GM20431 (cell line): ENCODE data around the gene CELSR3.

Experiments
- in situ Hi-C: fragments of 300-500 bp; cut with MseI, MboI; formaldehyde crosslinking; loops from one replicate; pipeline ENCODE4 v1.15.0; 2020; ENCODE audit warnings: low sequenced_read_pairs; ENCODE audit not compliant: unreplicated experiment

The CELSR3 gene

DNA sequence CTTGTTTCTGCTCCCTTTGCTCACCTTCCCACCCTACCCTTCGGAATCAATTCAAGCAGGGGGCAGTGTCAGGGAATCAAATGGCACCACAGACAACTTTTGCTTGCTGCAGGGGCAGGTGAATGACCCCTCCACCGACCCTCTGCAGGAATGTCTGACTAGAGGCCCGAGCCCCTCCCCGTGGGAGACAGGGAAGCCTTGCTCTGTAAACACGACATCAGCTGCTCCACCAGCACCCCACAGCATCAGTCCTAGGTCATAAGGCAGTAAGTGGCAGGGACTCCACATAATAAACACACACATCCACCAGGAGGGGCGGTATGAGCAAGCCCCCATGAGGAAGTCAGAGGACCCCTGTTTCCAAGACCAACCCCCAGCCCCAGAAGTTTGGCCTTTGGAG lies 25.4 kb downstream of the CELSR3 start:
- in situ Hi-C loops: no loop called here

DNA sequence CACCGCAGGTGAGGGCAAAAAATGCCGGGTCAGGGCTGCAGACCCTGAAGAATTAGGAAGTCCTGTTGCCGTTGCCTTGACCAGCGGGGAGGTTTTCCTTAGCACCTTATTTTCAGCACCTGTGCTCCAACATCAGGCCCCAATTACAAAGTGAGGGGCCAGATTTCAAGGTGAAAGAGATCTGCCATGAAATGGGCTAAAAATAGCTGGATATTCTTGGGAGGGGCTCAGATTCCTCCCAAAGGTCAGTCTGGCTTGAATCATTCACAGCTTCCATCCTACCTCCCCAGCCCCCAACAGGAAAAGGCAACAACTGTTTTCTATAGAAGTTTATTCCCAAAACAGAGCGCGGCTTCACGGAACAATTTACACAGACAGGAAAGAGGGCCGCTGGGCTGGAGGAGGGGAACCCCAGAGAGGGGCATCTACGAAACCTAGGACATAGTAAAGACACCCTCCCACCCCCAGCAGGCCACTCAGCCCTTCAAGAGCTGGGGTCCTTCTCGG lies 26.5 kb downstream of the CELSR3 start:
- in situ Hi-C loops: no loop called here

DNA sequence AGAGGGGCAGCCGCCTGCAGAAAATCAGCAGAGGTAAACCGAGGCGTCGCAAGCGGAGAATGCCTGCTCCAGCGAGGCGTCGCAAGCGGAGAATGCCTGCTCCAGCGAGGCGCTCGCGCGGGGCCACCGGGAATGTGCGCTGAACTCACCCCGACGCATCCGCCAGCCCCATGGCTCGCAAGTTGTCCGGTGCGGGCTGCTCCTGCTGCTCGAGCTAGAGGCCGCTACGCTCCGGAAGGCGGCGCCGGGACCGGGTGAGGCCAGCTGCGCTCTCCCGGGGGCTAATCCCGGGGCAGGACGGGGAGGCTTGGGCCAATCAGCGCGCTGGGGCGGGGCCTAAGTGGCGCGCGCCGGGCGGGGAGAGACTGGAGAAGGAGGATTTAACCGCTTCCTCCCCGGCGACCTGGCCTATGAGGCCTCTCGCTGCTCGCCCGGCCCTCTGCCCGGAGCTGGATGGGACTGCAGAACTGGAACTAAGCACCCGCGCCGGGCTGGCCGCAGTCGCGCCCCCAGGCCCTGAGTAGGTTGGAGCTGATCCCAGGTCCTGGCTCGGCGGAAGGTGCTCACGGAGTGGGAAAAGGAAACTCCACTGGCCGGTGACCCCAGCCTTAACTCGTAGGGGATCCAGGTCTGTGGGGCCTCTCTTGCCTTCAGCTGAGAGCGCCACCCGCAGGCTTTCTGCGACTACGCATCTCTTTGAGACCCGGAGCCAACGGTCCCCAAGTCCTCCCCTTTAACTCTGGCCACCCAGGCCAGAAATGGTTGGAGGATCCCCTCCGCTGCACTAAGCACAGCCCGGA lies 27.3 kb downstream of the CELSR3 start, which contains the start of gene SLC26A6:
Gene SLC26A6, minus strand, starts transcription at position 240 of the 800 bp plus-strand sequence. Its CDS starts 68 bp downstream, at position 172.
- in situ Hi-C loops: no loop called here

DNA sequence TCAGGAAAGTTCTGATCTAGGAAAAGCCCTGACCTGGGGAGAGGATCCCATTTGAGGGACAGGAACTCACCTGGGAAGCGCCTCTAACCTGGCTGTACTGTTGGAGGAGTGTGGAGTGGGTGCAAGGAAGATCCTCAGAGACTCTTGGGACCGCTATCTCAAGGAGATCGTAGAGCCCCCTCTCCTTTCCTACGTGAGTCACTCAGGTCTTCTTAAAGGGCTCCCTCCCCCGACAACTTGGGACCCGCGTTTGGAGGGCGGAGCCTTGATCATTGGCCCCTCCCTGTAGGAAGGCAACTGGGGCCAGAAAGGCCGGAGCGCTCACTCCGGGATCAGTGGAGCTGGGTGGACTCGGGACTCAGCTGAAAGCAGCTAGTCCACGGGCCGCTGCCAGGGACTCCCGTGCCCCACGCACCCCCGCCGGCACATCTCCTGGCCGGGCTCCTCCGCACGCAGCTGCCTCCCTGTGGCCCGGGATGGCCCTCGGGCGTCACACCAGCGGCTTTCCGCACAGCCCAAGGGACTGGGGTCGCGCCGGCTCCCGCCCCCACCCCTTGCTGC lies 27.9 kb downstream of the CELSR3 start:
- in situ Hi-C loops: no loop called here

DNA sequence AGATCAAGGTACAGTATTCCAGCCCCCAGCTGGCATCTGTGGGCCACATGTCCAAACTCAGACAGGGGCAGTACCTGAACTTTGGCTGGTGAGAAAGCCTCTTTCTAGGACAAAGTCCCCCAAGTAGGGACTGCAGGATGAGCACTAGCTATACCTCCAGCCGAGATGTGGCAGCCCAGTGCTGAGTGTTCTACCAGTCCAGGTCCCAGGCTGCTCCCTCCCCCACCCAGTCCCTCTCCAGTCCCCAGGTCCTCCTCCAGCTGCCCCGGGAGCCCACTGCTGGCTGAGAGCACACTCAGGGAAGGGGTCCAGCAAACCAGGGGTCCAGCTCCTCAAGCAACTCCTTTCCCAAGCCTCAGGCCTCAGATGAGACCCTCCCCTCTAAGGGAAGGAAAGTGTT lies 28.9 kb downstream of the CELSR3 start:
- in situ Hi-C loops: no loop called here

DNA sequence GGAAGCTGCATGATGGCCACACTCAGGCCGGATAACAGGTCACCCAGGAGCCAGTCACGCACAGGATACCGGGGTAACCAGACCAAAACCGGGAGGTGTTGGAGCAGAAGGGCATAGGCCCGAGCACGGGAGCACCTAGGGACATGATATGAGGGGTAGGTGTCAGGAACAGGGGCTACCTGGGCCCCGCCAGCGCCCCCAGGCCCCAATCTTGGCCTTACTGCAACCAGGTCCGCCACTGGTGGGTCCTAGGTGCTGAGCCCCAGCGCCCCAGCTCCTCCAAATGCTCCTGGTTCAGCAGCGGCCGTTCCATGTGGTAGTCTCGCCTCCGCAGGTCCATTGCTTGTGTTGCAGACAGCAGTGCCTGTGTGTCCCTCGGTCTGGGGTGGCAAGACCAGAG lies 29.4 kb downstream of the CELSR3 start:
- in situ Hi-C loops: no loop called here

DNA sequence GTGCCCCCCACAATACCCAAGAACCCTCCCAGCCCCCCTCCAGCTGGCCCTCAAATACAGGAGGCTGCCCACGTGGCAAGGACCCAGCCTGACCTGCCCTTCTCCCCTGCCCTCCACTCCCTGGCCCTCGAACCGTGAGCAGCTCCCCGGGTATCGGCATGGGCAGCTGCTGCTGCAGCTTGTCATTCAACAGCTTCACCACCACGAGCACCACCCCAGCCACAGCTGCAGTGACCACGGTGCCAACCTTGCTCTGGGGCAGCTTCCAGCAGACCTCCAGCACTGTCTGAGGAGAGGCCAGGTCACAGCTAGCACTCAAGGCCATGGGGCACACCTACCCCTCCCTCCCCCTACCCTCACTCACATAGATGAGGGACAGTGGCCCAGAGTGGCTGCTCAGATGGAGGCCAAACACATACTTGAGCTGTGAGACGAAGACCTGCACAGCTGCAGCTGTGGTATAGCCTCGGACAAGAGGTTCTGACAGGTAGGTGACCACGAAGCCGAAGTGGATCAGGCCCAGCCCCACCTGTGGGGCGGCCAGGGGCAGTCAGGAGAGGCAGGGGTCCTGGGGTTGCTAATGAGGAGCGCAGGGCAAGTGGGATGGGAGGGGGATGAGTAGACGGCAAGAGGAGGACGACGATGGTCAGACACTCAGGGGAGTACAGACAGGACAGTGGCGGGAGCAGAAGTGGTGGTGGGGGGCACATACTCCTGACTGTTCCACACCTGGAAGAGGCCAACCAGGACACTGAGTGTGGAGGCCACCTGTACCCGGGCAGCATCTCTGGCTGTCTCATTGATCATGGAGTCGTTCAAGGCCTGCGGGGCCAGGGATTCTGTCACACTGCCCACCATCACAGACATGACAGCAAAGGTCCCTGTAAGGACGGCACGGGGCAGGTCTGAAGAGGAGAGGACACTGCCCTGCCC lies 30.9 kb downstream of the CELSR3 start:
- in situ Hi-C loops: no loop called here

DNA sequence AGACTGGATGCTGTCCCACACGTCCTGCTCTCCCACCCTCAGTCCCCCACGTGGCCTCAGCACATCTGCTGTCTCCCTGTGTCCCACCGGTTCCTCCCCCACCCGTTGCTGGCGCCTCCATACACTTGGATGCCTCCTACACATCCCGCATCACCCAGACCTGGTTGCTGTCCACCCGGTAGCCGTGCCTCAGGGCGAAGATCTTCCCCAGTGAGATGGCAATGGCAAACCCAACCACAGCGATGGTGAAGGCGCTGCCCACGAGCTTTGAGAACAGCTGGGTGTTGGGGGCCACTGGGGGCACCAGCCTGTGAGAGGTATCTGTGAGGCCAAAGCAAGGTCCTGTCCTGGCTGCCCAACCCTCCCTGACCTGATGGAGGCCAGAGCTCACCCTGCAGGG lies 31.9 kb downstream of the CELSR3 start:
- in situ Hi-C loops: no loop called here

DNA sequence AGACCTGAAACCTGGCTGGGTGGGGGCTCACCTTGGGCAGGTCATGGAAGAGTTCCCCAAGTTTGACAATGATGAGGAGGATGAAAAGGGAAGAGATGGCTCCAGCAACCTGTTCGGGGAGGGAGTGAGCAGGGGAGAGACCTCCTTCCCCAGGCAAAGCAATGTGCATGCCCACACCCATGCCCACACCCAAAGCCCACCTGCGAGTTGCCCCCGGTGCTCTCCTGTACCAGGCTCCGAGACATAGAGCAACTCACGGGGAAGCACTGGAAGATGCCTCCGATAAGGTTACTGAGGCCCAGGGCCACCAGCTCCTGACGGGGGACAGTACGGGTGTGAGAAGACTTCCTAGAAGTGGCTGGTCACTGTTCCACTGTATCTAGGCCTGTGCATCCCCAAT lies 32.3 kb downstream of the CELSR3 start:
- in situ Hi-C loops: no loop called here

DNA sequence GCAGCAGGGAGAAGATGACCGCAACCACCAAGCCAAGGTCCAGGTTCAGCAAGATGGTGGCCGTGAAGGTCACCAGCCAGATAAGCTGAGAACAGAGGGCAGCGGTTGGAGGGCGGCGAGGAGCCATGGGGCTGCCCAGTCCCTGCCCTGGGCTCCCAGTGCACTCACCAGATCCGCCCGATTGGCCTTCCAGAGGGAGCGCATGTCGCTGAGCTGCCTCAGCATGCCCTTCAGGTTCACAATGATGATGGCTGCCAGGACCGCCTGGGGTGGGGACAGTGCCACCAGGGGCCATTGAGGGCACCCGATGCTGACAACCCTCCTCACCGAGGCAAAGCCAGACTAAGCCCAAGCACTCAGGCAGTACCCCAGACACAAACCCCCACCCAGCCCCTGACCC lies 32.8 kb downstream of the CELSR3 start:
- in situ Hi-C loops: no loop called here

DNA sequence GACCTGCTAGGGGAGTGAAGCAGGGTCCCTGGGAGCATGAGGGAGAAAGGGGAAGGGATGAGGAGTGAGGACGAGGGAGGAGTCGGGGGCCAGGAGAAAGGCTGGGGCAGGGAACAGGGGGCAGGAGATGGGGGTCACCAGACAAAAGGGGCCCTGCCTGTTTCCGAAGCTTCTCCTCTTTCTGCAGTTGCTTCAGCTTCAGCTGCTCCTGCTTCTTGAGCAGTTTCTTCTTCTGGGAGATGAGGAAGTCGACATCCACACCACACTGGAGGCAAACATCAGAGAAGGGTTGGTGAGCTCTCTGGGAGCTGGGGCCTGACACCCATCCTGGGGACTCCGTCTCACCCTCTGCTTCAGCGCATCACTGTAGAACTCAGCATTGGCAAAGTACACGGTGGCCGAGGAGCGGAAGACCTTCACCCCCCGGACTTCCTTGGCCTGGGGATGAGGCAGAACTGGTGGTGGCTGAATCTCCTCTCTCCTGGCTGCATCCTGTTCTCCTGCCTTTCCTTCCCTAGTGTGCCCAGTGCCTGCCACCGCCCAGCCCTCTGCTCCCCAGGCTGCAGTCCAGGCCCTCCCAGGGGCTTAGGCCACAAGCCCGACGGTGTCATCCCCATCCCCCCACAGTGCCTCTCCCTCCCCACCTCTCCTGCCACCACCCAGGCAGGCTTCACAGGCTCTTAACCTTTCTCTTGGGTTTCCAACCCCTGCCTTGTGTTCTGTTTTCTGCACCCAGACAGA lies 34.2 kb downstream of the CELSR3 start:
- in situ Hi-C loops: no loop called here

DNA sequence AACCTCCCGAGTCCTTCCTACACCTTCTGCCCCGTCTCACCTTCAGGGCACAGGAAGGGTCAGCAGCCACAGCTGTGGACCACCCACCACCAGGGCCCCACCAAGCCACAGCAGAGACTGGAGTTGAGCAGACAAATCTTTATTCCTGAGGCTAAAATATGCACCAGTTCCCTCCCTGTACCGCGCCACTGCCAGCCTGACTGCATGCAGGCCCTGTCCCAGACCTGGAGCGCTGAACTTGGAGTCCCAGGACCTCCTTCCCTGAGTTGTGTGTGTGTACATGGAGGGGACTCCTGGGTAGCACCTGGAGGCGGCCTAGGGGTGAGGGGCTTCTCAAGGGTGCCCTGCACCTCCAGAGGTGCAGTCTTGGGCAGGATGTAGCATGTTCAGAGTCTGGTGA lies 37.1 kb downstream of the CELSR3 start:
- in situ Hi-C loops: no loop called here

DNA sequence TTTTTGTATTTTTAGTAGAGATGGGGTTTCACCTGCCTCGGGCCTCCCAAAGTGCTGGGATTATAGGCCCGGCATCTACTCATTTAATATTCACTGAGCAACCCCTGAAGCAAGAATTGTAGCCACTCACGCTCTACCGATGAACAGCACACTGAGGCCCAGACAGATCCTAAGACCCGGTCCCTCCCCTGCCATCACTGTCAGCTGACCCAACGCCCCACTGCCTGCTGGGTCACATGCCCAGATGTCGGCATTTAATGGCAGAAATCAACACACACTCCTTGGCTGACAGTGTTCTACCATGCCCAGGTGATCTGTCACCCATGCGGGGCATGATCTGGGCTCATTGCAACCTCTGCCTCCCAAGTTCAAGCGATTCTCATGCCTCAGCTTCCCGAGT lies 37.9 kb downstream of the CELSR3 start:
- in situ Hi-C loops: no loop called here

DNA sequence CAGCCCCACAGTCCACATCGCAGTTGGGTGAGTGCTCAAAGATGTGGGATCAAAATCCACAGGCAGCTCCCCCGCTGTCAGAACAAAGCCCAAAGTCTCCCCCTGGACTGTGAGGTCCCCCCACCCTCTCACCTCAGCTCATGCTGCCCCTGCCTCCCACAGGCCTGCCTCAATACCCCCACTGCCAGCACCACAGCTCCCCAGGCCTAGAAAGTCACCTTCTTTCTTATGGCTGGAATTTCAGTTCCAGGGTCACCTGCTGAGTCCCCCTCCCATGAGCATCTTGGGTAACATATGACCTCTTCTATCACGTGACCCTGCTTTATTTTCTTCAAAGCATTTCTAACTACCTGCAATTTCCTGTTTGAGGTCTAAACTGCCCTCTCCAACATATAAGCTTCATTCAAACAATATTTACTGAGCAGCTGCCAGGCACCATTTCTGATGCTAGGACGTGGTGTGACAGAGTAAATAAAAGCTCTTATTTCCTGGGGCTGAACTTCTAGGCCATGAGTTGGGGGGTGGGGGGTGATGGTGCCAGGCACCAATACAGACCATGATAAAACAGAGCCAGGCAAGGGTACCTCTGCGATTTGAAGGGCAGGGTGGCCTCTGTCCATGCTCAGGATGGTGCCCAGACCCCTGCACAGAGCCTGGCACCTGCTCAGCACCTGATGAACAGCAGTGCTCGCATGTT lies 38.7 kb downstream of the CELSR3 start:
- in situ Hi-C loops: no loop called here

DNA sequence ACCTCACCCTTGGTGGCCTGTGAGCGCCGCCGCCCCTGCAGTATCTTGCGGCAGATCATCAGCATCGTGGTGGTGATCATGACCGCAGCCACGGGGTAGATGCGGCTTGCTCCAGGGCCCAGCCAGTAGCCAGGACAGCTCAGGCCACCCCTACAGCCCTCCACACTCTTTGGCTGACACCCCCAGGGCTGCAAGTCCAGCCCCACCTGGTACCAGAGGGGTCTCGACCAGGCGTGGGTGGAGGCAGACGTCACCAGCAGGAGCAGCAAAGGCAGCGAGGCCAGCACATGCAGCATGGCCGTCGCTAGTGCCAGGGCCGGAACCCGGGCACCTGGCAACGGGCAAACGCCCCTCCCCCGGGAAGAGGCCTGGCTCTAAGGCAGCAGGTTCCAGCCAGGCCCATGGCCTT lies 41.2 kb downstream of the CELSR3 start, which contains the start of gene TMEM89:
Gene TMEM89, minus strand, starts transcription at position 309 of the 409 bp plus-strand sequence. Its CDS starts 13 bp downstream, at position 296.
- in situ Hi-C loops: no loop called here

DNA sequence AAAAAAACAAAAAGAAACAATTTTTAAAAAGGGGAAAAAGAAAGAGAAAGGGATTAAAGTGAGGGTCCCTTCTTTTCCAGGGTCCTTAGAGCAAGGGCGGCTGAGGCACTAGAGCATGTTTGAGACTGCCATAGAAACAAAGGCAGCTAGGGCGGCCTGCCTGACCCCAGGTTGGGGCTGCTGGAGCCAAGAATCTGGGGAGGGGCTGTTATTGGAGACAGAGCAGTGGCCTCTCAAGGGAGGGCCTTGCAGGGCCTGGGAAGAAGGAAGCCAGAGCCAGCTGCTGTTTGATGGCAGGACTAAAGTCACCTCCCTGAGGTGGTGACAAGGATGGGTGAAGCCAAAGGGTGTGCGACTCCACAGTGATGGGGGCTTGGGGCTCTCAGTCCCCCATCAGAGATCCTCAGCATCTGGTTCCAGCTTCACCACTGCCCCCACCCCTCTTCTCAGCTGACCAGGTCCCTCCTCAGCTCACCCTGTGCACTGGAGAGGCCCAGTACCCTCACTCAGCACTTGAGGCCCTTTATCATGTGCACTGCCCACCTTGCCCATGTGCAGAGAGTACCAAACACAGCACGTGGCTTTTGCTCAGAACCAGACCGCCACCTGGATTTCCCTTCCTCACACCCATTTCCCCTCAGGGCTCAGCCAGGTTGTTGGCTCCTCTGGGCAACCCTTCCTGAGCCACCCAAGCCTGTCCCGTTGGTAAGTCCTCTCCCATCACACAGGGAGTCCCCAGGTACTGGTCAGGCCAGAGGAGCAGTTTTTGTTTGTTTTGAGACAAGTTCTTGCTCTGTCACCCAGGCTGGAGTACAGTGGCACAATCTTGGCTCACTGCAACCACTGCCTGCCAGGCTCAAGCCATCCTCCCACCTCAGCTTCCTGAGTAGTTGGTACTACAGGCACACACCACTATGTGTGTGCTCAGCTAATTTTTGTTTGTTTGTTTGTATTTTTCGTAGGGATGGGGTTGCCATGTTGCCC lies 42.9 kb downstream of the CELSR3 start:
- in situ Hi-C loops: no loop called here

DNA sequence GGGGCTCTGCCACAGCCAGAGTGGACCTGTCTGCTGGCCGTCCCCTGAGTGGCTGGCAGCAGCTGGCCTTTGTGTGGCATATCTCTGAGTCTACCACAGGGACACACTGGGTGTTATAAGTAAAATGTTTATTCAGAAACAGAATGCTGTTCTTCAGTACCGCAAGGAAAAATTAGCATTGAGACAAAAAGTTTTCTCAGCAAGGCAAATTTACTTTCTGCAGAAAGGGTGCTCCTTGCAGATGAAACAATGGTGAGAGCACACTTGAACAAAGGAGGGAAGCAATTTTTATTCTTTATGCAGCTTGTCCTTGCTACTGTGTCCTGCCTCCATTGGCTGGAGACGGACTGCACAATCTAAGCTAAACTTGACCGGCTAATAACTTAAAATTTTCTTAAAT lies 45.1 kb downstream of the CELSR3 start:
- in situ Hi-C loops: no loop called here

DNA sequence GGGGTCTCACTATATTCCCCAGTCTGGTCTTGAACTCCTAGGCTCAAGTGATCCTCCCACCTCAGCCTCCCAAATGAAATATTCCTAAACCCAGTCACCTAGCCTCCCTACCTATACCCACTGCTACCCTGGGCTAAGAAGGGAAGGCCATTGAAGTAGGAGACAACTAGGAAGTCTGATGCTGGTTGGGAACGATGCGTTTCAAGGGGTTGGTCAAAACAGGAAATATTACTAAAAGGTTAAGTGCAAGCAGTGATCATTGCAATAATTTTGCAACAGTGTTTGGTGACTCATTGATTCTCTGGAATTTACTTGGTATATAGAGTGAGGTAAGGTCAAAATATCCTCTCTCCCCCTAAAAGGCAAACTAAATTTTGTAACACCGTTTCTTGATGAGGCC lies 48.6 kb downstream of the CELSR3 start:
- in situ Hi-C loops: no loop called here
